ENCODE results near the gene TMC2.

TMC2 gene

GRCh38 chr20:2652724-2653555 lies 116.6 kb downstream of the TMC2 start:
- Histone ChIP-seq H3K27ac (ENCODE audit: insufficient read depth, low read depth, low read length, poor library complexity, severe bottlenecking) (peak overlapping the region; percentile 47), H3K9me3 (ENCODE audit: control insufficient read depth, low read length) (no peaks in the 10 kb centered on the region), H3K27me3 (ENCODE audit: control insufficient read depth, insufficient read depth, low read length, poor library complexity, severe bottlenecking) (no peaks in the 10 kb centered on the region), H3K36me3 (ENCODE audit: control insufficient read depth, insufficient read depth, low read length) (peaks cover 42% of the 10 kb centered on the region), H3K4me3 (ENCODE audit: insufficient read depth, low read depth, low read length) (peak overlapping the region; percentile 90), H3K4me1 (ENCODE audit: control insufficient read depth, insufficient read depth, low read length) (peaks cover 15% of the 10 kb centered on the region)
- 1% methylated on average over 56 of the region's 56 CpGs for WGBS, 2 experiments

DNA sequence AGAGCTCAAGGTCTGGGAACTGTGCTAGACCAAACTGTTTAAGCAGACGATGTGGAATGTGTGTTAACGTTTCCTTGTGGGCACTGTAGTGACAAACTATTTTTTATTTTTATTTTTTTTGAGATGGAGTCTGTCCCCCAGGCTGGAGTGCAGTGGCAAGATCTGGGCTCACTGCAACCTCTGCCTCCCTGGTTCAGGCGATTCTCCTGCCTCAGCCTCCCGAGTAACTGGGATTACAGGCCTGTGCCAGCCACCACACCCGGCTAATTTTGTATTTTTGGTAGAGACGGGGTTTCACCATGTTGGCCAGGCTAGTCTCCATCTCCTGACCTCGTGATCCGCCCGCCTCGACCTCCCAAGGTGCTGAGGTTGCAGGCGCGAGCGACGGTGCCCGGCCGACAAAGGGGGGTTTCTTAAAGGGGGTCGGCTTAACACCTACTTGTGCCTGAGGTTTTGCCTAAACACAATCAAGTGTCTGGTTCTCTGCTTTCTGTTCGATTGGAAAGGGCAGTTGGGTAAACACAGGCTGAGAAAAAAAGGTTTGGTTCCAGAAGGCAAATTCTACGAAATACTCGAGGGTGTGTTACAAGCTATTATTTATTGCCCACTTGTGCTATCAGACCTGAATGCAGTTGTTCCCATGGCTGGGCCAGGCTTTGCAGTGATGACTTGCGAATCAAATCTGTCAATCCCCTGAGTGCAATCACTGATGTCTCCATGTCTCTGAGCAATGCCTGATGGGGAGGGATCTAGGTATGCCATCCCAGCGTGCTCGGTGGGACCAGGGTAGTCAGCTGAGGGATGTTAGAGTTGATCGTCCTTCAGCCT lies 117.4 kb downstream of the TMC2 start:
- peaks cover 15% of the 10 kb centered on the region for H3K4me1 ChIP-seq (ENCODE audit: control insufficient read depth, insufficient read depth, low read length)
- H3K27me3 ChIP-seq (ENCODE audit: control insufficient read depth, insufficient read depth, low read length, poor library complexity, severe bottlenecking), result no peaks in the 10 kb centered on the region
- no peaks in the 10 kb centered on the region for H3K9me3 ChIP-seq (ENCODE audit: control insufficient read depth, low read length)
- peaks cover 50% of the 10 kb centered on the region for H3K36me3 ChIP-seq (ENCODE audit: control insufficient read depth, insufficient read depth, low read length)
- H3K4me3 ChIP-seq (ENCODE audit: insufficient read depth, low read depth, low read length), result peak overlapping the region; percentile 90
- 31 to 37% methylated on average over 24 of the region's 24 CpGs for WGBS, 2 experiments
- peak overlapping the region; percentile 12 for H3K27ac ChIP-seq (ENCODE audit: insufficient read depth, low read depth, low read length, poor library complexity, severe bottlenecking)

DNA sequence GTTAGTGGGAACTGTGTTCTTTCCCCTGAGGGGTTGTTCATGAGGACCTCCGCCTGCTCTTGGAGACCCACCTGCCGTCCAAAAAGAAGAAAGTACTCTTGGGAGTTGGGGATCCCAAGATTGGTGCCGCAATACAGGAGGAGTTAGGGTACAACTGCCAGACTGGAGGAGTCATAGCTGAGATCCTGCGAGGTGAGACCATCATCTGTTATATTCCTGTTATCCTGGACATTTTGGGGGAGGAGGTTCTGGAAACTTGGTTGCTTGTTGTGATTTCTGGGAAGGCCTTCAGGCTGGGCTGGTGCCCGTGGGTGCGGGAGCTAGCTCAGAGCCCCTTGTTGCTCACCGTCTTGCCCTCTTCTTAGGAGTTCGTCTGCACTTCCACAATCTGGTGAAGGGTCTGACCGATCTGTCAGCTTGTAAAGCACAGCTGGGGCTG lies 118.0 kb downstream of the TMC2 start:
- Histone ChIP-seq H3K27ac (ENCODE audit: insufficient read depth, low read depth, low read length, poor library complexity, severe bottlenecking) (no peak overlapping the region), H3K36me3 (ENCODE audit: control insufficient read depth, insufficient read depth, low read length) (peaks cover 52% of the 10 kb centered on the region), H3K27me3 (ENCODE audit: control insufficient read depth, insufficient read depth, low read length, poor library complexity, severe bottlenecking) (no peaks in the 10 kb centered on the region), H3K4me1 (ENCODE audit: control insufficient read depth, insufficient read depth, low read length) (peaks cover 15% of the 10 kb centered on the region), H3K9me3 (ENCODE audit: control insufficient read depth, low read length) (no peaks in the 10 kb centered on the region), H3K4me3 (ENCODE audit: insufficient read depth, low read depth, low read length) (peak overlapping the region; percentile 90)
- WGBS, 2 experiments, result 94 to 96% methylated on average over 9 of the region's 9 CpGs

DNA sequence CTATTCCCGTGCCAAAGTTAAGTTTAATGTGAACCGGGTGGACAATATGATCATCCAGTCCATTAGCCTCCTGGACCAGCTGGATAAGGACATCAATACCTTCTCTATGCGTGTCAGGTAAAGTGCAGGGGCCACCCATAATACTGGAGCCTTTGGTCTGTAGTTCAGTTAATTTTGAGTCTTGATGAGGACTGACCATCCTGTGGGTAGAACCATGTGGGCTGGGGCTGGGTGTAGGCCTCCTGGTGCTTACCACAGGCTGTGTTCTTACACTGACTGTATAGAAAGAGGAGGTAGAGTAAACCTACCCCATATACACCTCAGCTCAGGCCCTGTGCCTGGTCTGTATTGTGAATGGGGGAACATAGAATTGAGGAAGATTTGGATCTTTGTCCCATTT lies 118.5 kb downstream of the TMC2 start:
- H3K27ac ChIP-seq (ENCODE audit: insufficient read depth, low read depth, low read length, poor library complexity, severe bottlenecking), result no peak overlapping the region
- H3K4me1 ChIP-seq (ENCODE audit: control insufficient read depth, insufficient read depth, low read length), result peaks cover 15% of the 10 kb centered on the region
- WGBS, 2 experiments, result 94 to 95% methylated on average over 3 of the region's 3 CpGs
- peaks cover 52% of the 10 kb centered on the region for H3K36me3 ChIP-seq (ENCODE audit: control insufficient read depth, insufficient read depth, low read length)
- no peaks in the 10 kb centered on the region for H3K9me3 ChIP-seq (ENCODE audit: control insufficient read depth, low read length)
- peak overlapping the region; percentile 90 for H3K4me3 ChIP-seq (ENCODE audit: insufficient read depth, low read depth, low read length)
- no peaks in the 10 kb centered on the region for H3K27me3 ChIP-seq (ENCODE audit: control insufficient read depth, insufficient read depth, low read length, poor library complexity, severe bottlenecking)

- Histone ChIP-seq H3K27me3 (ENCODE audit: control insufficient read depth, insufficient read depth, low read length, poor library complexity, severe bottlenecking) (no peaks in the 10 kb centered on the region), H3K9me3 (ENCODE audit: control insufficient read depth, low read length) (no peaks in the 10 kb centered on the region), H3K4me1 (ENCODE audit: control insufficient read depth, insufficient read depth, low read length) (peaks cover 15% of the 10 kb centered on the region), H3K36me3 (ENCODE audit: control insufficient read depth, insufficient read depth, low read length) (peaks cover 58% of the 10 kb centered on the region), H3K4me3 (ENCODE audit: insufficient read depth, low read depth, low read length) (no peak overlapping the region), H3K27ac (ENCODE audit: insufficient read depth, low read depth, low read length, poor library complexity, severe bottlenecking) (no peak overlapping the region)
- WGBS, 2 experiments, result 95 to 96% methylated on average over 17 of the region's 17 CpGs
Measured at GRCh38 chr20:2655331-2656116, 119.2 kb downstream of the TMC2 start.

GRCh38 chr20:2656471-2657117 lies 120.2 kb downstream of the TMC2 start:
- 97% methylated on average over 12 of the region's 12 CpGs for WGBS, 2 experiments
- Histone ChIP-seq H3K27ac (ENCODE audit: insufficient read depth, low read depth, low read length, poor library complexity, severe bottlenecking) (no peak overlapping the region), H3K4me1 (ENCODE audit: control insufficient read depth, insufficient read depth, low read length) (peaks cover 15% of the 10 kb centered on the region), H3K27me3 (ENCODE audit: control insufficient read depth, insufficient read depth, low read length, poor library complexity, severe bottlenecking) (no peaks in the 10 kb centered on the region), H3K36me3 (ENCODE audit: control insufficient read depth, insufficient read depth, low read length) (peaks cover 58% of the 10 kb centered on the region), H3K4me3 (ENCODE audit: insufficient read depth, low read depth, low read length) (no peak overlapping the region), H3K9me3 (ENCODE audit: control insufficient read depth, low read length) (no peaks in the 10 kb centered on the region)

- Histone ChIP-seq H3K4me3 (ENCODE audit: insufficient read depth, low read depth, low read length) (no peak overlapping the region), H3K27ac (ENCODE audit: insufficient read depth, low read depth, low read length, poor library complexity, severe bottlenecking) (no peak overlapping the region), H3K27me3 (ENCODE audit: control insufficient read depth, insufficient read depth, low read length, poor library complexity, severe bottlenecking) (no peaks in the 10 kb centered on the region), H3K4me1 (ENCODE audit: control insufficient read depth, insufficient read depth, low read length) (peaks cover 15% of the 10 kb centered on the region), H3K36me3 (ENCODE audit: control insufficient read depth, insufficient read depth, low read length) (peaks cover 58% of the 10 kb centered on the region), H3K9me3 (ENCODE audit: control insufficient read depth, low read length) (no peaks in the 10 kb centered on the region)
- WGBS, 2 experiments, result 96% methylated on average over 5 of the region's 5 CpGs
Measured at GRCh38 chr20:2657241-2657640, 120.9 kb downstream of the TMC2 start.

GRCh38 chr20:2657674-2658073 lies 121.3 kb downstream of the TMC2 start:
- 95 to 98% methylated on average over 5 of the region's 5 CpGs for WGBS, 2 experiments
- peaks cover 58% of the 10 kb centered on the region for H3K36me3 ChIP-seq (ENCODE audit: control insufficient read depth, insufficient read depth, low read length)

GRCh38 chr20:2658414-2659354 lies 122.3 kb downstream of the TMC2 start:
- no peaks in the 10 kb centered on the region for H3K27me3 ChIP-seq (ENCODE audit: control insufficient read depth, insufficient read depth, low read length, poor library complexity, severe bottlenecking)
- peaks cover 10% of the 10 kb centered on the region for H3K4me1 ChIP-seq (ENCODE audit: control insufficient read depth, insufficient read depth, low read length)
- H3K9me3 ChIP-seq (ENCODE audit: control insufficient read depth, low read length), result no peaks in the 10 kb centered on the region
- no peak overlapping the region for H3K4me3 ChIP-seq (ENCODE audit: insufficient read depth, low read depth, low read length)
- 88 to 91% methylated on average over 13 of the region's 13 CpGs for WGBS, 2 experiments
- no peak overlapping the region for H3K27ac ChIP-seq (ENCODE audit: insufficient read depth, low read depth, low read length, poor library complexity, severe bottlenecking)
- peaks cover 58% of the 10 kb centered on the region for H3K36me3 ChIP-seq (ENCODE audit: control insufficient read depth, insufficient read depth, low read length)

More at GRCh38 chr20:2657674-2658073, 121.3 kb downstream of the TMC2 start:
- H3K27me3 ChIP-seq (ENCODE audit: control insufficient read depth, insufficient read depth, low read length, poor library complexity, severe bottlenecking), result no peaks in the 10 kb centered on the region
- H3K4me3 ChIP-seq (ENCODE audit: insufficient read depth, low read depth, low read length), result no peak overlapping the region
- no peak overlapping the region for H3K27ac ChIP-seq (ENCODE audit: insufficient read depth, low read depth, low read length, poor library complexity, severe bottlenecking)
- H3K9me3 ChIP-seq (ENCODE audit: control insufficient read depth, low read length), result no peaks in the 10 kb centered on the region
- H3K4me1 ChIP-seq (ENCODE audit: control insufficient read depth, insufficient read depth, low read length), result peaks cover 15% of the 10 kb centered on the region

All from ectodermal cell (in vitro differentiated cells).